Neural crest cell (in vitro differentiated cells): Measurements from ENCODE around the gene IL15. TPM values are rescaled to one million over a fixed set of nuclear protein-coding genes. Genes with fewer than 3 reads are reported as not detected.
A peak's percentile ranks its signal among the peaks of the same experiment; 100 is the strongest.

Experiments
- DNase-seq: peaks from one replicate; pipeline ENCODE4 v3.0.0; 2021; ENCODE audit warnings: low read depth, mixed read lengths, low spot score
- H3K27ac Mint-ChIP-seq: one replicate; pipeline ENCODE4 v1.8.0; 2021; ENCODE audit warnings: mild to moderate bottlenecking, mixed read lengths; ENCODE audit not compliant: unreplicated experiment
- H3K27me3 Mint-ChIP-seq: 2 replicates; pipeline ENCODE4 v1.8.0; 2021; ENCODE audit warnings: low read depth, mild to moderate bottlenecking, mixed read lengths
- H3K36me3 Mint-ChIP-seq: 2 replicates; pipeline ENCODE4 v1.8.0; 2021; ENCODE audit warnings: low read depth, mild to moderate bottlenecking, mixed read lengths
- H3K4me1 Mint-ChIP-seq: 2 replicates; pipeline ENCODE4 v1.8.0; 2021; ENCODE audit warnings: mixed read lengths
- H3K4me3 Mint-ChIP-seq: one replicate; pipeline ENCODE4 v1.8.0; 2021; ENCODE audit warnings: mild to moderate bottlenecking, mixed read lengths
- H3K9me3 Mint-ChIP-seq: 2 replicates; pipeline ENCODE4 v1.8.0; 2021; ENCODE audit warnings: mixed read lengths
- total RNA-seq: library from RNA; stranded (reverse); gene quantifications from 2 replicates; pipeline ENCODE4 v1.2.1, GENCODE V29; 2021
- TF ChIP-seq, protein P1 (sequence below): fragments of 200-600 bp; sonication (generic); conservative IDR thresholded peaks from 2 replicates; pipeline ENCODE4 v1.5.0; 2021; ENCODE audit warnings: antibody characterized with exemption, mild to moderate bottlenecking

The IL15 gene
- total RNA-seq, 1 donor from 2014 or later, result not detected

DNA sequence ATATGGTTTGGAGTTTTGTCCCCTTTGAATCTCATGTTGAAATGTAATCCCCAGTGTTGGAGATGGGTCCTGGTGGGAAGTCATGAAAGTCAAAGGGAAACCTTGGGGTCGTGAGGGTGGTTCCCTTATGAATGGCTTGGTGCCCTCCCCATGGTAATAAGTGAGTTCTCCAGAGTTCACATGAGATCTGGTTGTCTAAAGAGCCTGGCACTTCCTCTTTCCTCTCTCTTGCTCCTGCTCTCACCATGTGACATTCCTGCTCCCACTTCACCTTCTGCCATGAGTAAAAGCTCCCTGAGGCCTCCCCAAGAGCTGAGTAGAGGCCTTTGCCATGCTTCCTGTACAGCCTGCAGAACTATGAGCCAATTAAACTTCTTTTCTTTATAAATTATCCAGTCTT, 5.5 kb upstream of the IL15 start:
- DNase-seq, result no peak
- H3K9me3 Mint-ChIP-seq, result no peaks in the 10 kb centered on the region
- H3K4me1 Mint-ChIP-seq, result no peaks in the 10 kb centered on the region
- H3K27ac Mint-ChIP-seq, result no peak overlapping the region
- no peaks in the 10 kb centered on the region for H3K36me3 Mint-ChIP-seq
- H3K27me3 Mint-ChIP-seq, result peaks cover 19% of the 10 kb centered on the region
- no peak overlapping the region for H3K4me3 Mint-ChIP-seq
- TF ChIP-seq, protein P1, sequence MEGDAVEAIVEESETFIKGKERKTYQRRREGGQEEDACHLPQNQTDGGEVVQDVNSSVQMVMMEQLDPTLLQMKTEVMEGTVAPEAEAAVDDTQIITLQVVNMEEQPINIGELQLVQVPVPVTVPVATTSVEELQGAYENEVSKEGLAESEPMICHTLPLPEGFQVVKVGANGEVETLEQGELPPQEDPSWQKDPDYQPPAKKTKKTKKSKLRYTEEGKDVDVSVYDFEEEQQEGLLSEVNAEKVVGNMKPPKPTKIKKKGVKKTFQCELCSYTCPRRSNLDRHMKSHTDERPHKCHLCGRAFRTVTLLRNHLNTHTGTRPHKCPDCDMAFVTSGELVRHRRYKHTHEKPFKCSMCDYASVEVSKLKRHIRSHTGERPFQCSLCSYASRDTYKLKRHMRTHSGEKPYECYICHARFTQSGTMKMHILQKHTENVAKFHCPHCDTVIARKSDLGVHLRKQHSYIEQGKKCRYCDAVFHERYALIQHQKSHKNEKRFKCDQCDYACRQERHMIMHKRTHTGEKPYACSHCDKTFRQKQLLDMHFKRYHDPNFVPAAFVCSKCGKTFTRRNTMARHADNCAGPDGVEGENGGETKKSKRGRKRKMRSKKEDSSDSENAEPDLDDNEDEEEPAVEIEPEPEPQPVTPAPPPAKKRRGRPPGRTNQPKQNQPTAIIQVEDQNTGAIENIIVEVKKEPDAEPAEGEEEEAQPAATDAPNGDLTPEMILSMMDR, result no peak

DNA sequence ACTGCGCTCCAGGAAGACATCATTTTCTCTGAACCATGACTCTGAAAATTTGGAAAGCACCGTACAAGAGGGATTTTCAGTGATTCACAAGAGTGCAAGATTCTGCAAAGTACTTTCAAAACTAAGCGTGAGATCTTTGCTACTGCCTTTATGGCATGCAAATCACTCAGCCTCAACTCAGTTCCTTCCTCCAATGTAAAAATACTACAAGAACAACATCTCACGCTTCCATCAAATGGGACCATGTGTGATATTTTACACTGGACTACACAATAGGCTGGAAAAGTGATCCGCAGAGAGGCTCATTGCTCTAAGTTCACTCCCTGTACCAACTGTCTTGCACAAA, 674 bp upstream of the IL15 start:
- Mint-ChIP-seq H3K27ac (no peak overlapping the region), H3K27me3 (peaks cover 63% of the 10 kb centered on the region), H3K9me3 (no peaks in the 10 kb centered on the region), H3K4me1 (peaks cover 8% of the 10 kb centered on the region), H3K4me3 (peak overlapping the region; percentile 88), H3K36me3 (no peaks in the 10 kb centered on the region)
- no peak for DNase-seq
- TF ChIP-seq, protein P1, result no peak

DNA sequence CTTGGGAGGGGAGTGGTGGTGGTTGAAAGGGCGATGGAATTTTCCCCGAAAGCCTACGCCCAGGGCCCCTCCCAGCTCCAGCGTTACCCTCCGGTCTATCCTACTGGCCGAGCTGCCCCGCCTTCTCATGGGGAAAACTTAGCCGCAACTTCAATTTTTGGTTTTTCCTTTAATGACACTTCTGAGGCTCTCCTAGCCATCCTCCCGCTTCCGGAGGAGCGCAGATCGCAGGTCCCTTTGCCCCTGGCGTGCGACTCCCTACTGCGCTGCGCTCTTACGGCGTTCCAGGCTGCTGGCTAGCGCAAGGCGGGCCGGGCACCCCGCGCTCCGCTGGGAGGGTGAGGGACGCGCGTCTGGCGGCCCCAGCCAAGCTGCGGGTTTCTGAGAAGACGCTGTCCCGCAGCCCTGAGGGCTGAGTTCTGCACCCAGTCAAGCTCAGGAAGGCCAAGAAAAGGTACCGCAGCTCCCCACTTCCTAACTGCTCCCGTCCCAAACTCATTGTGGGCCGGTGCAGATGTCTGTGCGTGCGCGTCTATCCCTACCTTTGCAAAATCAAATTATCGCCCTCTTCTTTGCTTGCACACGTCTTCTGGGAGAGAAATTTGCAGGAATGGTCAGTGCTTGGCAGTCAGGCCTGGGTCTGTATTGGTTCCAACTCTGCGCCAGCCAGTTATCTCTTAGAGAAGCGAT, 533 bp downstream of the IL15 start:
- Mint-ChIP-seq H3K4me3 (peak overlapping the region; percentile 88), H3K27ac (no peak overlapping the region), H3K36me3 (no peaks in the 10 kb centered on the region), H3K9me3 (no peaks in the 10 kb centered on the region), H3K27me3 (peaks cover 64% of the 10 kb centered on the region), H3K4me1 (peaks cover 8% of the 10 kb centered on the region)
- TF ChIP-seq, protein P1, result no peak
- peak; percentile 20 for DNase-seq

DNA sequence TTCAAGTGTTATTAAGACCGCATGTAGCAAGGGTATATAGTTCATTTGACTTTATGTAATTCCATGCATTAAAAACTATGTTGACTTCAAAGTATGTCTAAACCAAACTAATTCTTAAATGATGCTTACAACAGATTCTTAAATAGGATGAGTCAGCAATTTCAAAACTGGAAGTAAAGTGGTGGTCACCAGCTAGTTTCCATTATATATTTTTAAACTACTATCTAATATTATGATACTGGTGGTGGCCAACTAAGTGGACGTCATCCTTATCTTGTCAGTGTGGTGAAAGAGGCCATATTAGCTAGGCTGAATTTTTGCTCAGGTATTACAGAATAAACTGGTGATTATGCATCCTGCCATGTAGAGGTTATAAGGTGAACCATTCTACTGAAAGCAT, 1.2 kb downstream of the IL15 start:
- no peak overlapping the region for H3K27ac Mint-ChIP-seq
- H3K9me3 Mint-ChIP-seq, result no peaks in the 10 kb centered on the region
- TF ChIP-seq, protein P1, result no peak
- DNase-seq, result no peak
- peak overlapping the region; percentile 88 for H3K4me3 Mint-ChIP-seq
- H3K4me1 Mint-ChIP-seq, result peaks cover 8% of the 10 kb centered on the region
- no peaks in the 10 kb centered on the region for H3K36me3 Mint-ChIP-seq
- peaks cover 67% of the 10 kb centered on the region for H3K27me3 Mint-ChIP-seq

DNA sequence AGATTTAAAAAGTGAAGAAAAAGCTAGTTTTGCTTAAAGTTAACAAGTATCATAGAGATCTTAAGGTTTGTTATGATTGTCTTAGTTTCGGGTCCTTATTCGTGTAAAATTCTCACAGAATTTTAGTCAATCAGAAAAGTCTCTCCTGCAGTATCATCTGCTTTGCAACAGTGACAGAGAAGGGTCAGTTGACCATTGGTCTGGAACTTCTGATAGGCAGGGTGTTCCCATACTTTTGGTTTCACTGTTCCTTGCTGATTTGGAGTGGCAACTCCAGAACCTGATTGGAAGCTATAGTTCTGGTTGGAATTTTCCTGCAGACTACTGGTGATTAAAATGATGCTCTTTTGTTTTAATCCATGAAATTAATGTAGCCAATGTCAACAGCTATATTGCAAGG, 1.8 kb downstream of the IL15 start:
- DNase-seq, result no peak
- Mint-ChIP-seq H3K27me3 (peaks cover 72% of the 10 kb centered on the region), H3K9me3 (no peaks in the 10 kb centered on the region), H3K27ac (no peak overlapping the region), H3K4me1 (peaks cover 8% of the 10 kb centered on the region), H3K36me3 (no peaks in the 10 kb centered on the region), H3K4me3 (no peak overlapping the region)
- TF ChIP-seq, protein P1, result no peak
